ENCODE data around the gene SAMD4A.
"Not testable (repeated sequence)": the region's sequence is repeated elsewhere in the genome, so short reads cannot be mapped to it uniquely, and the experiment has no call there.

Gene SAMD4A

GRCh38 chr14:54739514-54739913 is 172.6 kb downstream of the SAMD4A start:
- no peak overlapping the region for H3K4me3 ChIP-seq (ENCODE audit: low read depth, low read length)
- TF ChIP-seq CTCF (IDR thresholded peaks at IDR 0.05; ENCODE audit: low read depth, low read length, missing control alignments): no peak
- no peak for DNase-seq (ENCODE audit: low read depth)

GRCh38 chr14:54742492-54743350 is 175.8 kb downstream of the SAMD4A start:
- no peak overlapping the region for H3K4me3 ChIP-seq (ENCODE audit: low read depth, low read length)
- TF ChIP-seq CTCF (IDR thresholded peaks at IDR 0.05; ENCODE audit: low read depth, low read length, missing control alignments): no peak
- no peak for DNase-seq (ENCODE audit: low read depth)

- H3K4me3 ChIP-seq (ENCODE audit: low read depth, low read length): no peak overlapping the region
- no peak for DNase-seq (ENCODE audit: low read depth)
- TF ChIP-seq CTCF (IDR thresholded peaks at IDR 0.05; ENCODE audit: low read depth, low read length, missing control alignments): no peak
These were observed 176.5 kb downstream of the SAMD4A start for GRCh38 chr14:54743382-54743781.

- no peak overlapping the region for H3K4me3 ChIP-seq (ENCODE audit: low read depth, low read length)
- no peak for DNase-seq (ENCODE audit: low read depth)
These were observed 179.1 kb downstream of the SAMD4A start for GRCh38 chr14:54746019-54746418.

GRCh38 chr14:54747616-54748015 is 180.7 kb downstream of the SAMD4A start:
- TF ChIP-seq CTCF (IDR thresholded peaks at IDR 0.05; ENCODE audit: low read depth, low read length, missing control alignments): no peak
- H3K4me3 ChIP-seq (ENCODE audit: low read depth, low read length): no peak overlapping the region
- no peak for DNase-seq (ENCODE audit: low read depth)

More at GRCh38 chr14:54746019-54746418, 179.1 kb downstream of the SAMD4A start:
- TF ChIP-seq CTCF (IDR thresholded peaks at IDR 0.05; ENCODE audit: low read depth, low read length, missing control alignments): no peak

- no peak overlapping the region for H3K4me3 ChIP-seq (ENCODE audit: low read depth, low read length)
- DNase-seq (ENCODE audit: low read depth): no peak
- TF ChIP-seq CTCF (IDR thresholded peaks at IDR 0.05; ENCODE audit: low read depth, low read length, missing control alignments): no peak
These were observed 182.3 kb downstream of the SAMD4A start for GRCh38 chr14:54749180-54749579.

- no peak for TF ChIP-seq CTCF (IDR thresholded peaks at IDR 0.05; ENCODE audit: low read depth, low read length, missing control alignments)
- no peak for DNase-seq (ENCODE audit: low read depth)
- H3K4me3 ChIP-seq (ENCODE audit: low read depth, low read length): no peak overlapping the region
These were observed 182.8 kb downstream of the SAMD4A start for GRCh38 chr14:54749727-54750126.

- H3K4me3 ChIP-seq (ENCODE audit: low read depth, low read length); DNase-seq (ENCODE audit: low read depth): not testable (repeated sequence)
These were observed 185.7 kb downstream of the SAMD4A start for GRCh38 chr14:54752611-54753010.

GRCh38 chr14:54753396-54753795 is 186.5 kb downstream of the SAMD4A start:
- DNase-seq (ENCODE audit: low read depth); H3K4me3 ChIP-seq (ENCODE audit: low read depth, low read length): not testable (repeated sequence)
